HG03095 (cell line): ENCODE measurements around the gene SEMA3F.

Source experiments
- ATAC-seq: cut with Tn5 transposase; IDR thresholded peaks from one replicate; pipeline ENCODE4 v1.9.1; 2021; ENCODE audit warnings: moderate library complexity; ENCODE audit not compliant: unreplicated experiment

Gene SEMA3F

GRCh38 chr3:50190936-50191660, 36.0 kb downstream of the SEMA3F start, which contains the start of gene GNAT1:
Gene GNAT1, plus strand, starts transcription at chr3:50191610. Its CDS starts 116 bp downstream, at chr3:50191726.
- no peak for ATAC-seq

GRCh38 chr3:50192124-50192523, 37.0 kb downstream of the SEMA3F start:
- ATAC-seq, result no peak

- ATAC-seq, result no peak
These were observed 37.6 kb downstream of the SEMA3F start for GRCh38 chr3:50192689-50193141.

GRCh38 chr3:50193286-50193685, 38.2 kb downstream of the SEMA3F start:
- no peak for ATAC-seq

- no peak for ATAC-seq
These were observed 38.6 kb downstream of the SEMA3F start for GRCh38 chr3:50193746-50194127.

- ATAC-seq, result no peak
These were observed 39.2 kb downstream of the SEMA3F start for GRCh38 chr3:50194128-50194902.

- no peak for ATAC-seq
These were observed 39.9 kb downstream of the SEMA3F start for GRCh38 chr3:50194903-50195500.

- no peak for ATAC-seq
These were observed 40.6 kb downstream of the SEMA3F start for GRCh38 chr3:50195501-50196252.

GRCh38 chr3:50196253-50196801, 41.2 kb downstream of the SEMA3F start:
- ATAC-seq, result no peak

GRCh38 chr3:50201573-50202315, 46.6 kb downstream of the SEMA3F start:
- no peak for ATAC-seq

- ATAC-seq, result no peak
These were observed 47.4 kb downstream of the SEMA3F start for GRCh38 chr3:50202353-50203112.

GRCh38 chr3:50203113-50203808, 48.1 kb downstream of the SEMA3F start:
- ATAC-seq, result no peak

GRCh38 chr3:50203809-50204803, 49.0 kb downstream of the SEMA3F start:
- ATAC-seq, result no peak

- ATAC-seq, result no peak
These were observed 49.8 kb downstream of the SEMA3F start, which contains the start of gene SLC38A3 for GRCh38 chr3:50204804-50205412. Gene SLC38A3, plus strand, starts transcription at chr3:50205271. Its CDS starts 8,929 bp downstream, at chr3:50214200.

GRCh38 chr3:50205413-50206276, 50.5 kb downstream of the SEMA3F start:
- ATAC-seq, result no peak
